Measurements from ENCODE around the gene OR6C75.

GRCh38 chr12:55416961-55417360, 54.2 kb downstream of the OR6C75 start:
- TF ChIP-seq CTCF (IDR thresholded peaks at IDR 0.05 in 8 of 11, conservative IDR thresholded peaks at IDR 0.05 in 3 of 11), result no peak
- TF ChIP-seq POLR2A (IDR thresholded peaks at IDR 0.05), result no peak

Measured in spleen (tissue), 7 donors.